ENCODE results near the gene GTPBP10.

Gene GTPBP10

GRCh38 chr7:90383422-90383821 lies 36.9 kb downstream of the GTPBP10 start:
- no peak for DNase-seq (ENCODE audit: low read depth, low spot score)

GRCh38 chr7:90383861-90384260 lies 37.3 kb downstream of the GTPBP10 start:
- no peak for DNase-seq (ENCODE audit: low read depth, low spot score)

DNA sequence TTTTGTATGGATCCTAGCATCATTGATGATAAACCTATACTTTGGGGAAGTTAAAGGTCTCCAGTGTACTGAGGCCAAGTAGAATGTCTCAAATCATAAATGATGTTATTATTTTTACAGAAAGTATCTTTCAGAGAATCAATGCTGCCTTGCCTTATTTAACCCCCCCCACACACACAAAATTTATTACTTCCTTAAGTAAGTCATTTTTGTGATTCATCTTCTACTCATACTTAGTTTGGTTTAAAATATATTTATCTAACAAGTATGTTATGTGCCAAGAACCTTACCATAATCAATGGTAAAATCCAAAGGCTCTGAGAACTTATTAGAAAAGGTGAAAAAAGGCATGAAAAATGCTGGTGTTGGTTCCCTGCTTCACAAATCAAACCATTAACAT lies 37.9 kb downstream of the GTPBP10 start:
- no peak for DNase-seq (ENCODE audit: low read depth, low spot score)

DNA sequence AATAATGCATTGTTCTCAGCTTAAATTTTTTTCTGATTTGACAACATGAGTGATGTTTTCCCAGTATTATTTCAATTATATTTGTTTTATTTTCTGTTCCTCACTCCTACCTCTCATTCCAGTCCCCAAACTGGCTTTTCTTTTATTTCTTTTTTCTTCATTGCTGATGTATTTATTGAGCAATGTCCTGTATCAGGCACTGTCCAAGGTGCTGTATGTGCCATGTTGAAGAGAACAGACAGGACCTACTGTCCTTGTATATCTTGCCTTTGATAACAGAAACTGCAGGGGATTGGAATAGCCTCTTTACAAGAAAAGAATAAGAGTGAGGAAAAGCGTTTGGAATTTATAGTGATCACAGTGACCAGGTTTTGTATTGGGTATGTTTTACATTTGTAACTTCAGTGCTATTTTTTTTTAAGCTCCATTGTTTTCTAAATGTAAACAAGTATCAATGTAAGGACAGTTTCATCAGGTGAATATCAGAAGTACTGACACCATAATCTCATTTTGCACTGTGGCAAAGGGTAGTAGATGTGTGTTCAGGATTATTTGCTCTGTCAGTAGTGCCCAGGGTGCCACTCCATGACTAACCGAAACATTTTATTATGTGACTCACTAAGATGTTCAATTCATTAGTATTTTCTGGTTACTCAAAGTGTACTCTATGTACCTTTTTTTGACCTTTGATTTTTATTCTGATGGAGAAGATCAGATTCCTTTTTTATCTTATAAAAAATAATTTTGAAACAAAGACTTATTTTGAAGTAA lies 41.1 kb downstream of the GTPBP10 start:
- no peak for DNase-seq (ENCODE audit: low read depth, low spot score)

- DNase-seq (ENCODE audit: low read depth, low spot score), result no peak
Observed at GRCh38 chr7:90390926-90391325, 44.4 kb downstream of the GTPBP10 start.

- no peak for DNase-seq (ENCODE audit: low read depth, low spot score)
Observed at GRCh38 chr7:90391488-90391887, 45.0 kb downstream of the GTPBP10 start.

DNA sequence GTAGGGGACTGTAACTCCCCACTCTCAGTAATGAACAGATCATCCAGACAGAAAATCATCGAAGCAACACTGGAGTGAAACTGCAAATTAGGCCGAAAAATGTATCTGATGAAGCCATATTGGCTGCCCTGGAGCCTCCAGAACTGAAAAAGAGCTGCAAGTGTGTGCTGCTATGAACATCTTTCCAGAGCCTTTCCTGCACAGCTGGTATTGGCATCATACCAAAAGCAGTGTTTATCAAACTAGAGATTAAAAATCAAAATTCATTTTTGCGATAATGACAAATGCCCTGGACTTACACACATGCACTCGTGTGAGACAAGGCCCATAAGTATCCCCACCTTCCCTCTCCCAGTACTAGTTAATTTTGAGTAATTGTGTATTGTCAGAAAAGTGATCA lies 49.9 kb downstream of the GTPBP10 start:
- DNase-seq (ENCODE audit: low read depth, low spot score), result no peak

- no peak for DNase-seq (ENCODE audit: low read depth, low spot score)
Observed at GRCh38 chr7:90401989-90402388, 55.5 kb downstream of the GTPBP10 start.

GRCh38 chr7:90402785-90403173 lies 56.3 kb downstream of the GTPBP10 start:
- DNase-seq (ENCODE audit: low read depth, low spot score), result no peak

DNA sequence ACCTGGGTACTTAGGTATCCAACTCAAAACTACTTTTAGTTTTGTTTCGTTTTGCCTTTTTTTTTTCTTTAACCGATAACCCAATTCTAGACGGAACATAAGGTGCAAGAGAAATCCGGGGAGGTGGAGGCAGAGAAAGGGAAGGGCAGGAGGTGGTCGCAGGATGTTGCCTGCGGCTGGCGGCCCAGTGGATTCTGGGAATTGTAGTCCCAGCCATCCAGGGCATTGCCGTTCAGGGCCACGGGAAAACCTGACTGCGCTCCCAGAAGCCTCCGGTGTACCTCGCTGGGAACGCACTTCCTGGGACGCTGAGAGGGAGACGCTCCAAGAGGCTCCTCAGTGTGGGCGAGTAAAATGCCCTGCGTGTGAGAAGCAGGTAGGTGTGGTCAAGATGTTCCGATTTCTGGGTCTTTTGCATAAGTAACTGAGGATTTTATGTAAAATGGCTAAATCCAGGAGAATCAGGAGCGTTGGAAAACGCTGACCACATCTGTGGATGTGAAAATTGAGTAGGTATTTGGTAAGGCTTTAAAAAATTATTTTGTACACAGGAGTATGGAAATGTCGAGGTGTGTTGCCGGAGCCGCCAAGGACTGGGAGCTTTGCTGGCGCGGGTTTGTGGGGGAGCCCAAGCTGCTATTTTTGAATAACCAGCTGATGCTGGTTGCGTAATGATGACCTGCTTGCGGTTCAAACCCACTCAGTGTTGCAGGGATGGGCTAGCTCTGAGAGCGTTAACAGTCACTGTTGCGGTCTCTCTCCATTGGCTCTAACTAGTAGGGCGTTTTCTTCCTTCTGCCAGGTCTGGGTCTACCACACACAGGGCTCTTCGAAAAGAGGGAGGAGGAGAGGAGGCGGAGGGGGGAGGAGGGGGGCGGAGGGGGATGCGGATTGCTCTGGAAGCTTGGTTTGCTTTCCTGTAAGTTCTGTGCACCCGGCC lies 56.9 kb downstream of the GTPBP10 start, which contains the start of gene CLDN12:
Gene CLDN12 (plus strand): TSS at position 288 of the 940 bp plus-strand sequence. CDS start 9,216 bp downstream, outside the sequence.
- peak; percentile 80 for DNase-seq (ENCODE audit: low read depth, low spot score)

DNA sequence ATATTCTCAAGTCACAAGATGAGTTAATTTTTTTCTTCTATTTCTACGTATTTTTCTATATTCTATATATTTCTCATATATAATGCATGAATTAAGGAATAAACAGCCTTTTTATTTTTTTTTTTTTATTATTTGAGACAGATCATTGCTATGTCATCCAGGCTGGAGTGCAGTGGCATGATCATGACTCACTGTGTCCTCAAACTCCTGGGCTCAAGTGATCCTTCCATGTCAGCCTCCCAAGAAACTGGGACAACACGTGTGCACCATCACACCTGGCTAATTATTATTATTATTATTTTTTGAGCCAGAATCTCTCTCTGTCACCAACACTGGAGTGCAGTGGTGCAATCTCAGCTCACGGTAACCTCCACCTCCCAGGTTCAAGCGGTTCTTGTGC lies 58.3 kb downstream of the GTPBP10 start:
- DNase-seq (ENCODE audit: low read depth, low spot score), result no peak

- DNase-seq (ENCODE audit: low read depth, low spot score), result no peak
Observed at GRCh38 chr7:90407484-90407821, 60.9 kb downstream of the GTPBP10 start.

DNA sequence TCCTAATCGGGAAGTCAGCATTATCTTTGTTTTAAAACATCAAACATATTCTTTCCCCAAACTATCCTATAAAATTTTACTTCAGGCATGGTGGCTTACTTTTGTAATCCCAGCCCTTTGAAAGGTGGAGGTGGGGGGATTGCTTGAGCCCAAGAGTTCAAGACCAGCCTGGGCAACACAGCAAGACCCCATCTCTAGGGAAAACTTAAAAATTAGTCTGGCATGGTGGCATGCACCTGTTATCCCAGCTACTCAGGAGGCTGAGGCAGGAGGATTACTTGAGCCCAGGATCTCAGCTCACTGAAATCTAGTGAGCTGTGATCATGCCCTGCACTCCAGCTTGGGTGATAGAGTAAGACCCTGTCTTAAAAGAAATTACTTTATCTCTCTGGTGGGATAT lies 61.6 kb downstream of the GTPBP10 start:
- no peak for DNase-seq (ENCODE audit: low read depth, low spot score)

GRCh38 chr7:90409667-90410066 lies 63.2 kb downstream of the GTPBP10 start:
- DNase-seq (ENCODE audit: low read depth, low spot score), result no peak

DNA sequence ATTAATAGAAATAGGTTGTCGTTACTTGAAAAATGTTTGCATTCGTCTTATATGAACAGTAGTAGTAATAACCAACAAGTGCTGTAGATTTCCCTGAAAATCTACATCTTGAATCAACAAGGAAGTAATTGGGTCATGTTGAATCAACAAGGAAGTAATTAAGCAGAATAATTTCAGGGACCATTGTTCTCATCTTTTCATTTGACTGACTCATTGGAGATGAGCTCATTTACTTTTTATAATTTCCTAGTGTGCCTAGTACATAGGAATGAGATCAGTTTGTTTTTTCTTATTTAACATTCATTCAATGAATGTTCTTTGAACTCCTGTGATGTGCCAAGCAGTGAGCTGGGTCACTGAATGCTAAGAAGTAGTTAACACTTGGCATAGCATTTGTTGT lies 65.0 kb downstream of the GTPBP10 start:
- DNase-seq (ENCODE audit: low read depth, low spot score), result no peak

DNA sequence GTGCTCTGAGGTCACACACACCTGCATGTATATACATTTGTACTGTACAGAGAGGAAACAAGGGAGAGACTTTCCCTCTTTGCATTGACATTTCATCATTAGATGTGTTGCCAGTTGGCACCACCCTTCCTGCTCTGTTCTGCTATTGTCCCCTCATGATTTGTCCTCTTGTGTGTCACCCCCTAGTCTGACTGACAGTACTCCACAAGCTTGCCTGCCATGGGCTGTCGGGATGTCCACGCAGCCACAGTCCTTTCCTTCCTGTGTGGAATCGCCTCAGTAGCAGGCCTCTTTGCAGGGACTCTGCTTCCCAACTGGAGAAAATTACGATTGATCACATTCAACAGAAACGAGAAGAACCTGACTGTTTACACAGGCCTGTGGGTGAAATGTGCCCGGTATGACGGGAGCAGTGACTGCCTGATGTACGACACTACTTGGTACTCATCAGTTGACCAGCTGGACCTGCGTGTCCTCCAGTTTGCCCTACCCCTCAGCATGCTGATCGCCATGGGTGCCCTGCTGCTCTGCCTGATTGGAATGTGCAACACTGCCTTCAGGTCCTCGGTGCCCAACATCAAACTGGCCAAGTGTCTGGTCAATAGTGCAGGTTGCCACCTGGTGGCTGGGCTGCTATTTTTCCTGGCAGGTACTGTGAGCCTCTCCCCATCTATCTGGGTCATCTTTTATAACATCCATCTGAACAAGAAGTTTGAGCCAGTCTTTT lies 66.1 kb downstream of the GTPBP10 start:
- no peak for DNase-seq (ENCODE audit: low read depth, low spot score)

GRCh38 chr7:90413185-90413528 lies 66.6 kb downstream of the GTPBP10 start:
- no peak for DNase-seq (ENCODE audit: low read depth, low spot score)

DNA sequence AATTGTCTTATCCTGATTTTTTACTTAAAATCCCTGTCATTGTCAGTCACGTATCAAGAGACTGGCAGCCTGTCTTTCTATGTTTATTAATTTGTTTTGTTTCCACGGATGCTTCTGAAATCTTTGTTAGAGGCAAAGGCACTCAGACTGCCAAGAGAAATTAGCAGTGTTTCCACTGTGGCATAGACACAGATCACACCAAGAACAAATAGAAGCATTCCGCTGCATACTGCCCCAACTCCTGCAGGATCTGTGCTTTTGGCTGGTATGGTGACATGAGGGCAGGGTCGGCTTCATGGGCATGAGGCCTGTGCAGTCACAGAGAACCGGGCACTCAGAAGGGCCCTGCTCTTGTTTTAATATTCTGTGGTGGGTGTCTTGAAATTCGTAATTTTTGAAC lies 75.1 kb downstream of the GTPBP10 start:
- DNase-seq (ENCODE audit: low read depth, low spot score), result no peak

- no peak for DNase-seq (ENCODE audit: low read depth, low spot score)
Observed at GRCh38 chr7:90424720-90425119, 78.2 kb downstream of the GTPBP10 start.

DNA sequence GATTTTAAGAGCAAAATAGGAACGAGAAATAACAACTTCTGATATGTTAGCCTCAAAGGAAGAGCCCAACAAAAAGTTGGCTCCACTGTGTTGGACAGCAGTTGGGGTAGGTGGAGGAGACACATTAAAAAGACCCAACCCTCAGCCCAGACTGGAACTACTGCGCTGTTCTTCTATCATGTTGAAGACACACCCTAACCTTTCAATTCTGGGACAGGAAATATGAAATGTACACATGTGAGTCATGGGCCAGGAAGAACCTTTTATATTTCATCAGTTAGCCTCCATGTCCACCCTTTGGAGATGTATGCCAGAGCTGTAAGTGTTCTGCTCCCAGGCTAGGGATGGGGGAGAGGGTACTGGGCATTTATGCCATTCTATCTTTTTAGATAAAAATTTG lies 78.9 kb downstream of the GTPBP10 start:
- DNase-seq (ENCODE audit: low read depth, low spot score), result no peak

DNA sequence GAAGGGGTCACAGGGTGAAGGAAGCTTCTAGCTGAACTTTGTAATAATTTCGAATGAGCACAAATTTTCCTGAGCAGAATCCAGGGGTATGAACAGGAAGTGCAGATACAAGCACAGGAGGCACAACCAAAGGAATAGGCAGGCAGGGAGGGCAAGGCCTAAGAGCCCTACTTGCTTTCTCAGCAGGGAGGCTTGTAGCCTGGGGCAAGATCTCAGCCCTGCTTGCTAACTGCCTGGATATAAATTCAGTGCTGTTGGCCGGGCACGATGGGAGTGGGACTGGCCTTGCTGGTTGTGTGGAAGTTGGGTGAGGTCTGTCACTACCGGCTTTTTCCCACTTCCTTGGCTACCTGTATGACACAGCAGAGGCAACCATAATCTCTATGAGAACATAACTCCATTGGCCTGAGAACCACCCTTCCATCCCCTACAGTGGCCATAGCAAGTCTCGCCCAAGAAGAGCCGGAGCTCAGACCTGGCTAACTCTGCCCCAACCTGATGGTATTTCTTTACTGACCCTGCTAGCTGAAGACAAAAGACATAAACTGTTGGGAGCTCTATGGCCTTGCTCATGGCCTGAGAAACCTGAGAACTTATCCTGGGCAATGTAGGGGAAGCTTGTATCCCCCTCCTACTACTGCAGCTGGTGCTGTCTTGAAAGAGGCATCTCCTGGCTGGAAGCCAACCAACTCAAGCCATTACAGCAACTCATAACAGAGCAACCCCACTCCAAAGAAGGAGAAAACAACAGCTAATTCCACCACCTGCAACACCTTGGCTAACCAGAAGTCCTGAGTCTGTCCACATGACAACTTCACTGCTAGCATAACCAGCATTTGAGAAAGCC lies 84.3 kb downstream of the GTPBP10 start:
- no peak for DNase-seq (ENCODE audit: low read depth, low spot score)

Data from brain pericyte (primary cell).